Erythroblast (primary cell): ENCODE data around the gene SLC4A8.
A peak's percentile ranks its signal among the peaks of the same experiment; 100 is the strongest.

Experiments used
- DNase-seq, 2 experiments: peaks; one replicate each; lab custom pipeline; 2025; lab: John Stamatoyannopoulos, UW
- GATA1 ChIP-seq: IDR thresholded peaks from 2 replicates; pipeline ENCODE4 v1.6.1; 2011; ENCODE audit warnings: low read depth, mild to moderate bottlenecking, control low read depth, low read length, moderate library complexity
- POLR2A ChIP-seq: IDR thresholded peaks from 2 replicates; pipeline ENCODE4 v1.6.1; 2011; ENCODE audit warnings: mild to moderate bottlenecking, low read length

SLC4A8 gene

GRCh38 chr12:51403159-51403558 lies 21.5 kb upstream of the SLC4A8 start:
- DNase-seq, result no peak
- TF ChIP-seq POLR2A, result no peak

- no peak for DNase-seq
- TF ChIP-seq POLR2A (no peak), GATA1 (no peak)
These were observed 20.9 kb upstream of the SLC4A8 start for GRCh38 chr12:51403681-51404136.

- no peak for DNase-seq
- no peak for TF ChIP-seq GATA1
- TF ChIP-seq POLR2A, result no peak
These were observed 20.0 kb upstream of the SLC4A8 start for GRCh38 chr12:51404627-51405026.

GRCh38 chr12:51405801-51406207 lies 18.8 kb upstream of the SLC4A8 start:
- no peak for TF ChIP-seq GATA1
- no peak for TF ChIP-seq POLR2A
- DNase-seq, result no peak

GRCh38 chr12:51406290-51406689 lies 18.3 kb upstream of the SLC4A8 start:
- DNase-seq, result no peak
- no peak for TF ChIP-seq POLR2A
- no peak for TF ChIP-seq GATA1

- DNase-seq, result no peak
- no peak for TF ChIP-seq POLR2A
- no peak for TF ChIP-seq GATA1
These were observed 17.8 kb upstream of the SLC4A8 start for GRCh38 chr12:51406859-51407258.

GRCh38 chr12:51407604-51408003 lies 17.0 kb upstream of the SLC4A8 start:
- TF ChIP-seq GATA1 (no peak), POLR2A (no peak)

GRCh38 chr12:51409846-51410245 lies 14.8 kb upstream of the SLC4A8 start:
- DNase-seq, result no peak
- TF ChIP-seq POLR2A, result no peak
- TF ChIP-seq GATA1, result no peak

More at GRCh38 chr12:51407604-51408003, 17.0 kb upstream of the SLC4A8 start:
- DNase-seq, result no peak

GRCh38 chr12:51413149-51413548 lies 11.5 kb upstream of the SLC4A8 start:
- no peak for DNase-seq
- no peak for TF ChIP-seq GATA1

GRCh38 chr12:51413791-51414190 lies 10.8 kb upstream of the SLC4A8 start:
- TF ChIP-seq GATA1, result no peak
- no peak for TF ChIP-seq POLR2A
- no peak for DNase-seq

- TF ChIP-seq GATA1 (no peak), POLR2A (no peak)
- no peak for DNase-seq
These were observed 8.7 kb upstream of the SLC4A8 start for GRCh38 chr12:51415931-51416330.

GRCh38 chr12:51417826-51418225 lies 6.8 kb upstream of the SLC4A8 start:
- DNase-seq, result no peak
- TF ChIP-seq POLR2A (no peak), GATA1 (no peak)

GRCh38 chr12:51419425-51420193 lies 5.0 kb upstream of the SLC4A8 start:
- TF ChIP-seq POLR2A, result no peak
- no peak for TF ChIP-seq GATA1
- no peak for DNase-seq

GRCh38 chr12:51421266-51421884 lies 3.3 kb upstream of the SLC4A8 start:
- no peak for TF ChIP-seq GATA1
- TF ChIP-seq POLR2A, result no peak
- peak; percentile 54 to 69 for DNase-seq
